Right lobe of liver (tissue), 6 donors: Measurements from ENCODE around the gene CTDSPL. TPM values are rescaled to one million over a fixed set of nuclear protein-coding genes. Genes with fewer than 3 reads are reported as not detected.
A peak's percentile ranks its signal among the peaks of the same experiment; 100 is the strongest.

ENCODE experiments used
- ATAC-seq, 4 donors: fragments of 200-7000 bp; cut with Tn5 transposase; one replicate each; pipeline ENCODE4 v1.9.1; 2020; ENCODE audit warnings: mild to moderate bottlenecking in 4 of 4, moderate library complexity in 4 of 4
- DNase-seq, 3 donors: peaks; one replicate each; pipeline ENCODE4 v3.0.0-alpha.2; 2020
- H3K27ac ChIP-seq, 3 donors: fragments of 200-600 bp; one replicate each; pipeline ENCODE4 v1.8.0; 2022
- H3K27me3 ChIP-seq, 2 donors: fragments of 200-600 bp; one replicate each; pipeline ENCODE4 v1.8.0; 2022
- H3K36me3 ChIP-seq, 4 donors: fragments of 200-600 bp; sonication (generic) in 1 of 4; one replicate each; pipeline versions ENCODE4 v1.5.1 to v1.8.0; 2017 to 2022; ENCODE audit warnings: control low read depth in 1 of 4
- H3K4me1 ChIP-seq, 4 donors: fragments of 200-600 bp; sonication (generic) in 1 of 4; one replicate each; pipeline versions ENCODE4 v1.5.1 to v1.8.0; 2017 to 2022; ENCODE audit warnings: control low read depth in 1 of 4
- H3K4me3 ChIP-seq, 3 donors: fragments of 200-600 bp; one replicate each; pipeline ENCODE4 v1.8.0; 2022
- H3K9me3 ChIP-seq, 4 donors: fragments of 200-600 bp; sonication (generic) in 1 of 4; one replicate each; pipeline versions ENCODE4 v1.5.1 to v1.8.0; 2017 to 2022; ENCODE audit warnings: control low read depth in 1 of 4
- POLR2A ChIP-seq: fragments of 450-650 bp; IDR thresholded peaks from one replicate; pipeline ENCODE4 v1.6.1; 2017; ENCODE audit warnings: antibody characterized with exemption, mild to moderate bottlenecking
- WGBS: methylation state at CpG from one replicate; pipeline ENCODE4 v1.1.6; 2018; ENCODE audit warnings: low coverage, low lambda C conversion rate; ENCODE audit not compliant: insufficient coverage; ENCODE audit errors: missing lambda C conversion rate; 5-methylcytosine and 5-hydroxymethylcytosine counted together
- intact Hi-C, 2 donors: fragments of 100-400 bp; cut with DNase I; formaldehyde crosslinking; loops; one replicate each; pipeline versions ENCODE4 v1.11.2 to v1.14.1; 2022
- total RNA-seq, 6 experiments: library from RNA; depleted of rRNA in 2 of 6; stranded (reverse); fragments of >200 nt in 2 of 6; fragmentation: NEBNext Ultra II Directional in 3 of 6; extraction: Animal tissue kit (Norgen Biotek cat#: 25700) in 3 of 6; gene quantifications; one replicate each; pipeline versions ENCODE4 v1.1.0 to v1.2.4, GENCODE V29; 2016 to 2023
- TF ChIP-seq, protein P1 (sequence below), 4 donors: fragments of 200-600 bp in 3 of 4; fragments of 450-650 bp in 1 of 4; IDR thresholded peaks; one replicate each; pipeline versions ENCODE4 v1.5.1 to v1.8.0; 2016 to 2022; ENCODE audit warnings: antibody characterized with exemption in 4 of 4, mild to moderate bottlenecking in 2 of 4
- donor health status: DM: no; HTN: yes; CAD: no.
- donor health status: DM: no; HTN: no; CAD: no.
- donor health status: DM: no; HTN: no; CAD: no.
- donor health status: DM: no; HTN: yes; CAD: no.
- donor health status: DM: no; HTN: yes; CAD: no.

Gene CTDSPL
- total RNA-seq, 6 experiments from 2014 or later = 14.9 to 22.8 (median 18.0) TPM

DNA sequence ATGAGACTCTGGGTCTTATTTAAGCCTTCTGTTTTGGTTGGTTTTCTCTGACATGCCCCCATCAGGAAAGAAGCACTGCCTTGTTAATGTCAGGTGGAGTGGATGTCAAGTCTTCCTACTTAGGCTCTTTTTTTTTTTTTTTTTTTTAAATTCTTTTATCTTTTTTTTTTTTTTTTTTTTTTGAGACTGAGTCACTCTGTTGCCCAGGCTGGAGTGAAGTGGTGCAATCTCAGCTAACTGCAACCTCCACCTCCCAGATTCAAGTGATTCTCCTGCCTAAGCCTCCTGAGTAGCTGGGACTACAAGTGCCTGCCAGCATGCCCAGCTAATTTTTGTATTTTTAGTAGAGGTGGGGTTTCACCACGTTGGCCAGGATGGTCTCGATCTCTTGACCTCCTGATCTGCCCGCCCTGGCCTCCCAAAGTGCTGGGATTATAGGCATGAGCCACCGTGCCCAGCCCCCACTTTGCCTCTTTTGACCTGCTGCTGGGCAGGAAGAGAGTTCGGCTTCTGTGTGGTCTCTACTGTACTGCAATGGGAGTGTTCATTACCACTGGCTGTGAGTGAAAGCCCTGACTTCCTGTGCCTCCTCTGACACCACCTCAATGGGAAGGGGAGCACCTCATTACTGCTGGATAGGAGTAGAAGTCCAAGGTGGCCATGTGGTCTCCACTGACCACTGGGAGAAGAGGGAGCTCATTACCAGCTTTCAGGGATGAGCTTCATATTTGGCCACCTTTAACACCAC, 10.9 kb downstream of the CTDSPL start:
- H3K4me3 ChIP-seq = no peak overlapping the region
- intact Hi-C loops = no loop called here
- ATAC-seq (no peak), DNase-seq (no peak)
- no peak for TF ChIP-seq POLR2A
- TF ChIP-seq, protein P1, sequence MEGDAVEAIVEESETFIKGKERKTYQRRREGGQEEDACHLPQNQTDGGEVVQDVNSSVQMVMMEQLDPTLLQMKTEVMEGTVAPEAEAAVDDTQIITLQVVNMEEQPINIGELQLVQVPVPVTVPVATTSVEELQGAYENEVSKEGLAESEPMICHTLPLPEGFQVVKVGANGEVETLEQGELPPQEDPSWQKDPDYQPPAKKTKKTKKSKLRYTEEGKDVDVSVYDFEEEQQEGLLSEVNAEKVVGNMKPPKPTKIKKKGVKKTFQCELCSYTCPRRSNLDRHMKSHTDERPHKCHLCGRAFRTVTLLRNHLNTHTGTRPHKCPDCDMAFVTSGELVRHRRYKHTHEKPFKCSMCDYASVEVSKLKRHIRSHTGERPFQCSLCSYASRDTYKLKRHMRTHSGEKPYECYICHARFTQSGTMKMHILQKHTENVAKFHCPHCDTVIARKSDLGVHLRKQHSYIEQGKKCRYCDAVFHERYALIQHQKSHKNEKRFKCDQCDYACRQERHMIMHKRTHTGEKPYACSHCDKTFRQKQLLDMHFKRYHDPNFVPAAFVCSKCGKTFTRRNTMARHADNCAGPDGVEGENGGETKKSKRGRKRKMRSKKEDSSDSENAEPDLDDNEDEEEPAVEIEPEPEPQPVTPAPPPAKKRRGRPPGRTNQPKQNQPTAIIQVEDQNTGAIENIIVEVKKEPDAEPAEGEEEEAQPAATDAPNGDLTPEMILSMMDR (IDR thresholded peaks at IDR 0.05) = no peak
- no peaks in the 10 kb centered on the region for H3K27me3 ChIP-seq
- H3K27ac ChIP-seq = no peak overlapping the region
- H3K36me3 ChIP-seq = no peaks in the 10 kb centered on the region
- 89% methylated on average over 5 of the region's 5 CpGs for WGBS
- H3K4me1 ChIP-seq = no peaks in the 10 kb centered on the region
- no peaks in the 10 kb centered on the region for H3K9me3 ChIP-seq

DNA sequence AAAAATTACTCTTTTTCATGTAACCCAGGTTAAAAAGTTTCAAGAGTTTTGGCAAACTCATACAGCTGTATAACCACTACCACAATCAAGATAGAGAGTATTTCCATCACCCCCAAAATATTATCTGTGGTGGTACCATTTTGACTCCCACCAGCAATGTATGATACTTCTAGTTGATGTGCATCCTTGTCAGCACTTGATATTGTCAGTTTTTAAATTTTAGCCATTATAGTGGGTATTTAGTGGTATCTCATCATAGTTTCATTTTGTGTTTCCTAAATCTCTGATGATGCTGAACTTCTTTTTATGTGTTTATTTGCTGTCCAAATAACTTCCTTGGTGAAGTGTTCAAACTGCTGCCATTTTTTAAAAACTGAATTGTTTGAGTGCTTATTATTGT, 14.6 kb downstream of the CTDSPL start:
- intact Hi-C loops = no loop called here
- DNase-seq (no peak), ATAC-seq (no peak)
- TF ChIP-seq POLR2A = no peak
- TF ChIP-seq, protein P1 (IDR thresholded peaks at IDR 0.05) = no peak
- H3K9me3 ChIP-seq = no peaks in the 10 kb centered on the region
- no peaks in the 10 kb centered on the region for H3K36me3 ChIP-seq
- no peak overlapping the region for H3K27ac ChIP-seq
- H3K4me1 ChIP-seq = no peaks in the 10 kb centered on the region
- H3K4me3 ChIP-seq = no peak overlapping the region
- H3K27me3 ChIP-seq = no peaks in the 10 kb centered on the region

DNA sequence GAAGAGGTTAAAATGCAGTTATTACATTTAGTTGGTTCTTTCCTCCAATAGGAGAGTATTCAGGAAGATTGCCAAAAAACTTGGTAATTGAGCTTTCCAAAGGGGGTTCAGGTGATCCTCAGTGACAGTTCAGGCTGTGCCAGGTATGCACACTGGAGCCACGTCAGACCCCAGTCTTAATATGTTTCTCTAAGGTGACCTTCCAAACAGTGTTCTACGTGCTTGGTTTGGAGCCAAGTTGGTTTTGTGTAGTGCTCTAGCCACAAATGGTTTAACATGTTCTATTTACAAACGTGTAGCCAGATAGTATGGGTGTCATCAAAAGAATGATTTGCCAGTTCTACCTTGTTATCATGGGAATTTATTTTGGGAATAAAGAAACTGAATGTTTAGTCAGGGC, 21.0 kb downstream of the CTDSPL start:
- 32% methylated on average over 3 of the region's 3 CpGs for WGBS
- DNase-seq = no peak
- no peak overlapping the region for H3K27ac ChIP-seq
- no peaks in the 10 kb centered on the region for H3K36me3 ChIP-seq
- no peak for TF ChIP-seq POLR2A
- TF ChIP-seq, protein P1 (IDR thresholded peaks at IDR 0.05) = no peak
- H3K9me3 ChIP-seq = no peaks in the 10 kb centered on the region
- intact Hi-C loops = no loop called here
- no peak overlapping the region for H3K4me3 ChIP-seq
- no peaks in the 10 kb centered on the region for H3K27me3 ChIP-seq
- H3K4me1 ChIP-seq = peaks cover 0 to 31% (median 6%) of the 10 kb centered on the region in 4 donors
- ATAC-seq = peak in 1 of 4 donors; percentile 24

DNA sequence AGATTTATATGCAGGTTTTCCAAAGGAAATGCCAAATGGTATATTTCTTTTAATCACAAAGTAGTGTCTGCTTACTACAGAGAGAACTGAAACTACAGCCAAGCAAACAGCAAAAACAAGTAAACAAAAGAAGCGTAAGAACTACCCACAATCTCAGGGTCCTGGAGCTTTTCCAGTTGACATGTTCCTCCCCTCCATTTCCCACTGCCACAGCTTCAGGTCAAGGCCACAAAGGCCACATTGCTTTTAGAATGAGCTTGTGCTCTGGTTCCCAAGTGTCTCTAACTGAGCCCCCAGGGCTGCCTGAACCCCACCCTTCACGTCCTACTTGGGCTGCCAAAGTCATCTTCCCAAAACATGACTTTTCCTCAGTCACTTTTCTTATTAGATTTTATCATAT, 24.1 kb downstream of the CTDSPL start:
- Histone ChIP-seq H3K9me3 (no peaks in the 10 kb centered on the region), H3K27ac (peak overlapping the region in 1 of 3 donors; percentile 21), H3K27me3 (no peaks in the 10 kb centered on the region), H3K4me1 (peaks cover 0 to 32% (median 6%) of the 10 kb centered on the region in 4 donors), H3K4me3 (no peak overlapping the region), H3K36me3 (no peaks in the 10 kb centered on the region)
- no peak for TF ChIP-seq POLR2A
- TF ChIP-seq, protein P1 (IDR thresholded peaks at IDR 0.05) = no peak
- peak; percentile 33 to 49 (median 40) for ATAC-seq
- no peak for DNase-seq
- intact Hi-C loops = no loop called here
- WGBS = 34% methylated on average over 2 of the region's 2 CpGs
